ENCODE results near the gene CADM1.

CADM1 gene

DNA sequence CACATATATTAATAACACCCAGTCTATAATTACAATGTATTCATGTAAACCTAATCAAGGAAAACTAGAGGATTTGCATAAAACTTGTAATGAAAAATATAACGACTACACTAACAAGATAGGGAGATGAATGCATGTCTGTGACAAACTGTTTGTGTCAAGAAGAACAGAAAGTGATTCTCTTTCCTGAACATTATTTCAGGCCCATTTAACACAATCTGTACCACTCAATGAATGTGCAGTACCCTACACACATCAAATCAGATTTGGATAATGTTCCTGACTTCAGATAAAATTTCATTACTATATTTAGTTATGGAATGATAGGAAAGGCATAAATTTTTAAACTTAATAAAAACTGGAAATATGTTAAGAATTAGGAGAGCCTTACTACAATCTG lies 93.1 kb downstream of the CADM1 start:
- H2AFZ ChIP-seq (ENCODE audit: low read depth), result no peak overlapping the region
- H3K27me3 ChIP-seq (ENCODE audit: insufficient read depth, low read depth), result no peaks in the 10 kb centered on the region
- no peak overlapping the region for H3K9ac ChIP-seq
- H3K4me3 ChIP-seq (IDR thresholded peaks at IDR 0.05; ENCODE audit: insufficient read depth, low read depth, low read length), result no peak overlapping the region
- H3K27ac ChIP-seq, result no peak overlapping the region
- no peak overlapping the region for H3K4me2 ChIP-seq
- H4K20me1 ChIP-seq (ENCODE audit: insufficient read depth), result no peaks in the 10 kb centered on the region
- H3K36me3 ChIP-seq (ENCODE audit: insufficient read depth), result no peaks in the 10 kb centered on the region
- no peak for TF ChIP-seq CTCF (conservative IDR thresholded peaks at IDR 0.05; ENCODE audit: low read depth, low read length)
- H3K4me1 ChIP-seq (ENCODE audit: low read depth, poor library complexity, severe bottlenecking), result peaks cover 31% of the 10 kb centered on the region
- H3K79me2 ChIP-seq (ENCODE audit: insufficient read depth, low read depth), result peaks cover 12% of the 10 kb centered on the region

- Histone ChIP-seq H3K4me2 (no peak overlapping the region), H3K4me1 (ENCODE audit: low read depth, poor library complexity, severe bottlenecking) (peaks cover 31% of the 10 kb centered on the region), H3K79me2 (ENCODE audit: insufficient read depth, low read depth) (peaks cover 12% of the 10 kb centered on the region)
Measured at GRCh38 chr11:115409691-115410220, 94.5 kb downstream of the CADM1 start.

DNA sequence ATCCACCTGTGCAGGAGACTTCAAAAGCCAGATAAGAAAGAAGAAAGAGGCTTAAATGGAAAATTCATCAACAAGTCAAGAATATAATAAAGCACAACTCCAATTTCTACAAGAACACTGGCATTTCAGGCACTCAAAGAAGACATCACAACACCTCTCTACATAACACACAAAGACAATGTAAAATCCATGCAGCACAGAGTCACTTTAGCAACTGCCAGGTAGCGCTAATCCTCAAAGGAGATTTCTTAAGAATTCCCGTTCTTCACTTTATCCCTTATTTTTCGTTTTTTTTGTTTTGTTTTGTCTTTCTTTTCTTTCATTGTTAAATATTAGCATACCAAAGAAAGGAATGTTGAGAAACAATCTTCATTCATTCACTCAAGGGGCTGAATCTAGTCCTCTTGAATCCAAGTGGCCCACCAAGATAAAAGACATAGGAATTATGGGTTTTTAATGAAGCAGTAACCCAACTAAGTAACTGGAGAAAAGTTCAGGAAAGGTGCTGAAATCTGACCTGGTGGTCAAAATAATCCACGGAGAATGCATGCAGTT lies 95.0 kb downstream of the CADM1 start:
- Histone ChIP-seq H3K27me3 (ENCODE audit: insufficient read depth, low read depth) (no peaks in the 10 kb centered on the region), H3K79me2 (ENCODE audit: insufficient read depth, low read depth) (peaks cover 12% of the 10 kb centered on the region), H3K4me1 (ENCODE audit: low read depth, poor library complexity, severe bottlenecking) (peaks cover 31% of the 10 kb centered on the region), H3K27ac (no peak overlapping the region), H3K4me2 (no peak overlapping the region), H3K36me3 (ENCODE audit: insufficient read depth) (no peaks in the 10 kb centered on the region), H3K9ac (no peak overlapping the region), H4K20me1 (ENCODE audit: insufficient read depth) (no peaks in the 10 kb centered on the region), H3K4me3 (IDR thresholded peaks at IDR 0.05; ENCODE audit: insufficient read depth, low read depth, low read length) (no peak overlapping the region), H2AFZ (ENCODE audit: low read depth) (no peak overlapping the region)
- no peak for TF ChIP-seq CTCF (conservative IDR thresholded peaks at IDR 0.05; ENCODE audit: low read depth, low read length)

More at GRCh38 chr11:115409691-115410220, 94.5 kb downstream of the CADM1 start:
- no peaks in the 10 kb centered on the region for H3K27me3 ChIP-seq (ENCODE audit: insufficient read depth, low read depth)
- H3K36me3 ChIP-seq (ENCODE audit: insufficient read depth), result no peaks in the 10 kb centered on the region
- no peaks in the 10 kb centered on the region for H4K20me1 ChIP-seq (ENCODE audit: insufficient read depth)
- H3K27ac ChIP-seq, result no peak overlapping the region
- no peak overlapping the region for H2AFZ ChIP-seq (ENCODE audit: low read depth)
- no peak overlapping the region for H3K9ac ChIP-seq
- no peak overlapping the region for H3K4me3 ChIP-seq (IDR thresholded peaks at IDR 0.05; ENCODE audit: insufficient read depth, low read depth, low read length)
- no peak for TF ChIP-seq CTCF (conservative IDR thresholded peaks at IDR 0.05; ENCODE audit: low read depth, low read length)

DNA sequence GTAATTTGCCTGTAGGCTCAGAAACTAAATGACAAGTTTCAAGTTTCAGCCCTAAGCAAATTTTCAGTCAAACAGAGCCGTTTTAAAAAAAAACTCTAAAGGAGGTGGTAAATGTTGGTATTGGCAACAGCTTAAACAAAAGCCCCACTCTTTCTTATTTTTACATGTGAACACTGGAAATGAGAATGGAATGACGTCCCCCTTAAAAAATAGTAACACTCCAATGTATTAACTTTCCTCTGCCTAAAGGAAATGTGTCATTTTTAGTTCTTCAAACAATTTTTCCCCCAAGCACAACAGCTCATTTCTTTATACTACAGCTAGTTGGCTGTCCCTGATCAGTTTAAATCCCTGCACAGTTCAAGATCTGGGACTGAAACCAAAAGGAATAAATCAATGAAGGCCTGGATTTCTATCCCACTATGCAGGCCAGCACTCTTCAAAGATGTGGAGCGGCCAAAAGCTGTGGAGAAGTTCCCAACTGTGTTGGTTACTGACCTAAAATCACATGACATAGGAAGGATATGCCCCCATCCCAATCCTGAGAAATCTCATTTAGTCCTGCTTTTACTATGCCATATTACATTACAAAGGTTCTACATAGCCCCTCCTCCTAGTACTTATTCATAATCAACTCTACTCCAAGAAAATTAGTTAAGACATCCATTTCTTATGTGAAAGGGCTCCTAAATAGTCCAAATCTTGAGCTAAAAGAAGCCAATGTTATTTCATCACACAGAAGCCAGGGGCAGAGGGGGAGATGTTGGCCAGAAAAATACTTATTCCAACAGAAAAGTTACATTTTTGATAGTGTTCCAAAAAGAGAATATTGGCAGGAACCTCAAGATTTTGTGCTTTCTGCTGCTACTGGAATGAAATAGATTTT lies 95.9 kb downstream of the CADM1 start:
- Histone ChIP-seq H3K4me3 (IDR thresholded peaks at IDR 0.05; ENCODE audit: insufficient read depth, low read depth, low read length) (no peak overlapping the region), H3K27ac (no peak overlapping the region), H3K79me2 (ENCODE audit: insufficient read depth, low read depth) (peaks cover 12% of the 10 kb centered on the region)

More for the DNA sequence above, 95.9 kb downstream of the CADM1 start:
- peaks cover 31% of the 10 kb centered on the region for H3K4me1 ChIP-seq (ENCODE audit: low read depth, poor library complexity, severe bottlenecking)
- H2AFZ ChIP-seq (ENCODE audit: low read depth), result no peak overlapping the region
- no peak overlapping the region for H3K9ac ChIP-seq
- no peaks in the 10 kb centered on the region for H4K20me1 ChIP-seq (ENCODE audit: insufficient read depth)
- no peak for TF ChIP-seq CTCF (conservative IDR thresholded peaks at IDR 0.05; ENCODE audit: low read depth, low read length)
- H3K36me3 ChIP-seq (ENCODE audit: insufficient read depth), result no peaks in the 10 kb centered on the region
- H3K4me2 ChIP-seq, result peak overlapping the region; percentile 48; the same call in 1 of the 2 replicates
- no peaks in the 10 kb centered on the region for H3K27me3 ChIP-seq (ENCODE audit: insufficient read depth, low read depth)
